ENCODE data around the gene DNAH8.
A peak's percentile ranks its signal among the peaks of the same experiment; 100 is the strongest.

DNAH8 gene

DNA sequence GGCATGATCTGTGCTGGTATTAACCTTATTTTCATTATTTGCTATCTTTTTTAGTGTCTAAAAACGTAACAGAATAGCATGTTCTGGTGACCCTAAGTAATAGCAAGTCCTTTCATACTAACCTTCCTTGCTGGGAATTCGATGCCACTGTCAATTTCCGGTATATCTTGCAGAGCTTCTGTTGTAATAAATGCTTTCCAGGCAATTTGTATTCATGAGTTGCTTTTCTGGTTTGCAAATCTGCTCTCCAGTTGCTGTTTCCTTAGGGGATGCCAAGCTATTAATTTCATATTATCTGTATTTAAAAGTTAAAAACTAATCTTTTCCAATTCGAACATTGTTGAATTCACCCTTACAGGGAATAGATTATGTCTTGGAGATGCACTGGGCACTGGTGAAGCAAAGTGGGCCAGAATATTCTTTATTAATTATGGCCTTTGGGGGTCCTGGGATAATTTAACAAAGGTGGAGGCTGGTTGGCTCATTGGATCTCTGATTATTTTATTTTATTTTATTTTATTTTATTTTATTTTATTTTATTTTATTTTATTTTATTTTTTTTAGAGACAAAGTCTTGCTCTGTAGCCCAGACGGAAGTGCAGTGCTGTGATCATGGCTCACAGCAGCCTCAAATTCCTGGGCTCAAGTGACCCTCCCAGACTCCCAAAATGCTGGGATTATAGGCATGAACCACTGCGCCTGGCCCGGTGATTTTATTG, 209.8 kb downstream of the DNAH8 start:
- TF ChIP-seq, protein P1, sequence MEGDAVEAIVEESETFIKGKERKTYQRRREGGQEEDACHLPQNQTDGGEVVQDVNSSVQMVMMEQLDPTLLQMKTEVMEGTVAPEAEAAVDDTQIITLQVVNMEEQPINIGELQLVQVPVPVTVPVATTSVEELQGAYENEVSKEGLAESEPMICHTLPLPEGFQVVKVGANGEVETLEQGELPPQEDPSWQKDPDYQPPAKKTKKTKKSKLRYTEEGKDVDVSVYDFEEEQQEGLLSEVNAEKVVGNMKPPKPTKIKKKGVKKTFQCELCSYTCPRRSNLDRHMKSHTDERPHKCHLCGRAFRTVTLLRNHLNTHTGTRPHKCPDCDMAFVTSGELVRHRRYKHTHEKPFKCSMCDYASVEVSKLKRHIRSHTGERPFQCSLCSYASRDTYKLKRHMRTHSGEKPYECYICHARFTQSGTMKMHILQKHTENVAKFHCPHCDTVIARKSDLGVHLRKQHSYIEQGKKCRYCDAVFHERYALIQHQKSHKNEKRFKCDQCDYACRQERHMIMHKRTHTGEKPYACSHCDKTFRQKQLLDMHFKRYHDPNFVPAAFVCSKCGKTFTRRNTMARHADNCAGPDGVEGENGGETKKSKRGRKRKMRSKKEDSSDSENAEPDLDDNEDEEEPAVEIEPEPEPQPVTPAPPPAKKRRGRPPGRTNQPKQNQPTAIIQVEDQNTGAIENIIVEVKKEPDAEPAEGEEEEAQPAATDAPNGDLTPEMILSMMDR (IDR thresholded peaks at IDR 0.05; ENCODE audit: extremely low read depth, insufficient read depth, missing control alignments), result no peak
- in situ Hi-C loops (cut with MboI; ENCODE audit: low pct_unique_long_range_greater_than_20kb, low sequenced_read_pairs, unreplicated experiment), result no loop called here
- no peak for DNase-seq (ENCODE audit: low spot score)

DNA sequence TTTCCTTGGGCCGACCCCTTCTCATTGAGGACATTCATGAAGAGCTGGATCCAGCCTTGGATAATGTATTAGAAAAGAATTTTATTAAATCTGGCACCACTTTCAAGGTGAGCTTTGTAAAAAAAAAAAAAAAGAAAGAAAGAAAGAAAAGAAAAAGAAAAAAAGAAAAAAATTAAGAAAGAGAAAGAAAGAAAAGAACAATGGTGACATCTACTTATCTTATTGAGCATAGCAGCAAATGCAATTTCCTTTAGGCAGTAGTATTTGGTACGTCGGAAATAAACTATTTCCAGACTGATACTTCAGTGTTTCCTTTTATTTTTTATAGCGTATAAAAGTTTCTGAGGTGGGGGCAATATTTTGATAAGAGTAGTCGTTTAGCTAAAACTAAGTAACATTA, 214.4 kb downstream of the DNAH8 start:
- in situ Hi-C loops (cut with MboI; ENCODE audit: low pct_unique_long_range_greater_than_20kb, low sequenced_read_pairs, unreplicated experiment), result no loop called here
- DNase-seq (ENCODE audit: low spot score), result no peak
- TF ChIP-seq, protein P1 (IDR thresholded peaks at IDR 0.05; ENCODE audit: extremely low read depth, insufficient read depth, missing control alignments), result no peak

- DNase-seq (ENCODE audit: low spot score), result no peak
These were observed 218.3 kb downstream of the DNAH8 start for GRCh38 chr6:38933426-38933825.

DNA sequence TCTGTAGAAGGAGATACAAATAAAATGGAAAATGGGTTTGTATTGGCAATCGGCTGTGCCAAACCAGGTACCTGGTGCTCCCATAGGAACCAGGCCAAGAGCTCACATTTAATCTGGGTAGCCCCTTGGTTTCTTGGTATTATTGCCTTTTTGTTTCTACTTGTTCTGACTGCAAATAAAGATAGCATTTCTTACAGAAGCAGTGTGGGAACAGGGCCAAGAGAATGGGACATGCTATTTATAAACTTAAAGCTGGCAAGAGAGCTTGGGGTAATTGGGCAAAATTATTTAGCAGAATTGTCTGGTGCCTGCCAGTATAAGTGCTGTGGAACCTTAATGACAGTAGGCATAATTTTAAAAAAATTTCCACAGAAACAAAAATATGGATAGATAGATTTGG, 219.9 kb downstream of the DNAH8 start:
- in situ Hi-C loops (cut with MboI; ENCODE audit: low pct_unique_long_range_greater_than_20kb, low sequenced_read_pairs, unreplicated experiment), result no loop called here
- TF ChIP-seq, protein P1 (IDR thresholded peaks at IDR 0.05; ENCODE audit: extremely low read depth, insufficient read depth, missing control alignments), result no peak
- DNase-seq (ENCODE audit: low spot score), result no peak

More at GRCh38 chr6:38933426-38933825, 218.3 kb downstream of the DNAH8 start:
- in situ Hi-C loops (cut with MboI; ENCODE audit: low pct_unique_long_range_greater_than_20kb, low sequenced_read_pairs, unreplicated experiment), result no loop called here
- TF ChIP-seq, protein P1 (IDR thresholded peaks at IDR 0.05; ENCODE audit: extremely low read depth, insufficient read depth, missing control alignments), result peak; percentile 13

GRCh38 chr6:38937839-38938613, 222.9 kb downstream of the DNAH8 start:
- TF ChIP-seq, protein P1 (IDR thresholded peaks at IDR 0.05; ENCODE audit: extremely low read depth, insufficient read depth, missing control alignments), result no peak
- no peak for DNase-seq (ENCODE audit: low spot score)
- in situ Hi-C loops (cut with MboI; ENCODE audit: low pct_unique_long_range_greater_than_20kb, low sequenced_read_pairs, unreplicated experiment), result no loop called here

- in situ Hi-C loops (cut with MboI; ENCODE audit: low pct_unique_long_range_greater_than_20kb, low sequenced_read_pairs, unreplicated experiment), result no loop called here
These were observed 223.6 kb downstream of the DNAH8 start for GRCh38 chr6:38938741-38939140.

More at GRCh38 chr6:38938741-38939140, 223.6 kb downstream of the DNAH8 start:
- TF ChIP-seq, protein P1 (IDR thresholded peaks at IDR 0.05; ENCODE audit: extremely low read depth, insufficient read depth, missing control alignments), result no peak
- DNase-seq (ENCODE audit: low spot score), result no peak
